ENCODE data around the gene SLC43A1.
A peak's percentile ranks its signal among the peaks of the same experiment; 100 is the strongest.
"Not testable (repeated sequence)": the region's sequence is repeated elsewhere in the genome, so short reads cannot be mapped to it uniquely, and the experiment has no call there.

SLC43A1 gene

GRCh38 chr11:57515332-57516060, at the start of gene SLC43A1:
Gene SLC43A1 (minus strand): TSS chr11:57515702. CDS start chr11:57514111, 1,591 bp downstream.
- peak; percentile 58 for DNase-seq

- no peak for DNase-seq
Measured at GRCh38 chr11:57562596-57562995, 47.1 kb upstream of the SLC43A1 start.

- no peak for DNase-seq
Measured at GRCh38 chr11:57560146-57560545, 44.6 kb upstream of the SLC43A1 start.

GRCh38 chr11:57556041-57556440, 40.5 kb upstream of the SLC43A1 start:
- no peak for DNase-seq

- DNase-seq: no peak
Measured at GRCh38 chr11:57555393-57555792, 39.9 kb upstream of the SLC43A1 start.

- DNase-seq: no peak
Measured at GRCh38 chr11:57552479-57552878, 37.0 kb upstream of the SLC43A1 start.

- DNase-seq: no peak
Measured at GRCh38 chr11:57551941-57552340, 36.4 kb upstream of the SLC43A1 start.

- no peak for DNase-seq
Measured at GRCh38 chr11:57549983-57550382, 34.5 kb upstream of the SLC43A1 start.

- DNase-seq: no peak
Measured at GRCh38 chr11:57547854-57548377, 32.4 kb upstream of the SLC43A1 start.

- DNase-seq: peak; percentile 25
Measured at GRCh38 chr11:57546869-57547475, 31.5 kb upstream of the SLC43A1 start.

GRCh38 chr11:57546451-57546850, 30.9 kb upstream of the SLC43A1 start:
- DNase-seq: no peak

GRCh38 chr11:57545883-57546282, 30.4 kb upstream of the SLC43A1 start:
- no peak for DNase-seq

GRCh38 chr11:57544566-57544965, 29.1 kb upstream of the SLC43A1 start:
- DNase-seq: no peak

- no peak for DNase-seq
Measured at GRCh38 chr11:57543593-57543992, 28.1 kb upstream of the SLC43A1 start.

GRCh38 chr11:57542582-57542981, 27.1 kb upstream of the SLC43A1 start:
- no peak for DNase-seq

- DNase-seq: no peak
Measured at GRCh38 chr11:57541169-57541568, 25.7 kb upstream of the SLC43A1 start.

- DNase-seq: no peak
Measured at GRCh38 chr11:57539342-57539741, 23.8 kb upstream of the SLC43A1 start.

- DNase-seq: no peak
Measured at GRCh38 chr11:57536947-57537619, 21.6 kb upstream of the SLC43A1 start, which contains the start of gene SMTNL1. Gene SMTNL1 (plus strand): TSS chr11:57537595. CDS start chr11:57542643, 5,048 bp downstream.

GRCh38 chr11:57534449-57534848, 18.9 kb upstream of the SLC43A1 start:
- not testable (repeated sequence) for DNase-seq

GRCh38 chr11:57530596-57531507, 15.3 kb upstream of the SLC43A1 start, which contains the start of gene TIMM10:
Gene TIMM10 (minus strand): TSS chr11:57530754. CDS start chr11:57530189, 565 bp downstream.
- peak; percentile 96 for DNase-seq

GRCh38 chr11:57530215-57530595, 14.7 kb upstream of the SLC43A1 start:
- peak; percentile 26 for DNase-seq

GRCh38 chr11:57529012-57529411, 13.5 kb upstream of the SLC43A1 start:
- DNase-seq: no peak
